HG03342 (cell line): ENCODE results near the gene PPME1.

Source experiments
- ATAC-seq: cut with Tn5 transposase; IDR thresholded peaks from one replicate; pipeline ENCODE4 v1.9.1; 2021; ENCODE audit warnings: mild to moderate bottlenecking, moderate library complexity; ENCODE audit not compliant: unreplicated experiment

Gene PPME1

GRCh38 chr11:74278721-74279161 is 107.7 kb downstream of the PPME1 start:
- no peak for ATAC-seq

- ATAC-seq = no peak
Measured at GRCh38 chr11:74279256-74279655, 108.2 kb downstream of the PPME1 start.

- ATAC-seq = no peak
Measured at GRCh38 chr11:74280494-74280893, 109.4 kb downstream of the PPME1 start.

GRCh38 chr11:74282421-74282820 is 111.3 kb downstream of the PPME1 start:
- no peak for ATAC-seq

GRCh38 chr11:74282914-74283371 is 111.9 kb downstream of the PPME1 start:
- no peak for ATAC-seq

GRCh38 chr11:74283580-74284180 is 112.6 kb downstream of the PPME1 start:
- no peak for ATAC-seq

- ATAC-seq = no peak
Measured at GRCh38 chr11:74284466-74284865, 113.4 kb downstream of the PPME1 start.

GRCh38 chr11:74288161-74288560 is 117.1 kb downstream of the PPME1 start:
- ATAC-seq = no peak

- no peak for ATAC-seq
Measured at GRCh38 chr11:74288911-74289310, 117.8 kb downstream of the PPME1 start.

GRCh38 chr11:74297484-74297883 is 126.4 kb downstream of the PPME1 start:
- ATAC-seq = no peak

- no peak for ATAC-seq
Measured at GRCh38 chr11:74299015-74299414, 127.9 kb downstream of the PPME1 start.
